Gastrocnemius medialis (tissue), 4 donors: ENCODE results near the gene ATP9A. TPM values are rescaled to one million over a fixed set of nuclear protein-coding genes. Genes with fewer than 3 reads are reported as not detected.
A peak's percentile ranks its signal among the peaks of the same experiment; 100 is the strongest.

Source experiments
- ATAC-seq, 2 donors: fragments of 150-250 bp; one replicate each; pipeline ENCODE4 v1.9.1; 2016
- DNase-seq, 2 donors: peaks; one replicate each; pipeline ENCODE4 v3.0.0-alpha.2; 2019
- H3K27ac ChIP-seq, 4 donors: fragments of 200-600 bp; sonication (generic); 1 replicate in 1 of 4; 2 replicates in 3 of 4; pipeline ENCODE4 v1.5.1; 2016 to 2018; ENCODE audit warnings: mild to moderate bottlenecking in 2 of 4, moderate library complexity in 1 of 4
- H3K27me3 ChIP-seq, 3 donors: fragments of 200-600 bp; sonication (generic) in 2 of 3; 1 replicate in 1 of 3; 2 replicates in 2 of 3; pipeline versions ENCODE4 v1.5.1 to v1.6.0; 2016 to 2019; ENCODE audit warnings: mild to moderate bottlenecking in 1 of 3, moderate library complexity in 1 of 3
- H3K36me3 ChIP-seq, 2 donors: fragments of 200-600 bp; sonication (generic) in 1 of 2; one replicate each; pipeline ENCODE4 v1.5.1; 2017 to 2018
- H3K4me1 ChIP-seq, 2 donors: fragments of 200-600 bp; sonication (generic) in 1 of 2; one replicate each; pipeline ENCODE4 v1.5.1; 2016 to 2017; ENCODE audit warnings: mild to moderate bottlenecking in 2 of 2
- H3K4me3 ChIP-seq, 4 donors: fragments of 200-600 bp; sonication (generic) in 3 of 4; 1 replicate in 1 of 4; 2 replicates in 3 of 4; pipeline ENCODE4 v1.5.1; 2016 to 2019; ENCODE audit warnings: mild to moderate bottlenecking in 2 of 4
- H3K9me3 ChIP-seq, 3 donors: fragments of 200-600 bp; sonication (generic) in 2 of 3; 1 replicate in 1 of 3; 2 replicates in 2 of 3; pipeline ENCODE4 v1.5.1; 2016 to 2019
- CTCF ChIP-seq, 5 experiments: fragments of 450-650 bp in 3 of 5; fragments of 200-600 bp in 2 of 5; sonication (generic) in 2 of 5; IDR thresholded peaks in 4 of 5; conservative IDR thresholded peaks in 1 of 5; 1 replicate in 4 of 5; 2 replicates in 1 of 5; pipeline ENCODE4 v1.5.1; 2016 to 2019; ENCODE audit warnings: antibody characterized with exemption in 5 of 5, mild to moderate bottlenecking in 3 of 5, moderate library complexity in 3 of 5
- POLR2A ChIP-seq, 2 donors: fragments of 450-650 bp; IDR thresholded peaks; one replicate each; pipeline ENCODE4 v1.6.1; 2017; ENCODE audit warnings: antibody characterized with exemption in 2 of 2, mild to moderate bottlenecking in 2 of 2, moderate library complexity in 2 of 2
- in situ Hi-C, 4 donors: fragments of 200-750 bp; cut with MboI; loops; one replicate each; pipeline versions ENCODE4 v1.15.0 to v1.8.0; 2017; ENCODE audit warnings: low sequenced_read_pairs in 4 of 4
- intact Hi-C: fragments of 100-400 bp; cut with DNase I; formaldehyde crosslinking; loops from one replicate; pipeline ENCODE4 v1.15.1; 2023; ENCODE audit warnings: low total_unique reads
- total RNA-seq, 4 donors: library from RNA; depleted of rRNA; stranded (reverse); fragments of >200 nt; gene quantifications; one replicate each; pipeline versions ENCODE4 v1.1.0 to v1.2.3, GENCODE V29; 2016

ATP9A gene
- total RNA-seq, 4 donors from 2014 or later: 11.8 to 34.8 (median 20.8) TPM

- TF ChIP-seq CTCF (IDR thresholded peaks at IDR 0.05 in 4 of 5, conservative IDR thresholded peaks at IDR 0.05 in 1 of 5) (no peak), POLR2A (IDR thresholded peaks at IDR 0.05) (no peak)
- H3K4me1 ChIP-seq: peaks cover 8 to 18% of the 10 kb centered on the region in 2 donors
- H3K9me3 ChIP-seq: no peaks in the 10 kb centered on the region
- ATAC-seq (no peak), DNase-seq (no peak)
- in situ Hi-C loops: no loop called here
- intact Hi-C loops: no loop called here
- no peaks in the 10 kb centered on the region for H3K27me3 ChIP-seq
- no peaks in the 10 kb centered on the region for H3K36me3 ChIP-seq
- H3K4me3 ChIP-seq: no peak overlapping the region
- no peak overlapping the region for H3K27ac ChIP-seq
Observed at GRCh38 chr20:51654495-51654894, 113.7 kb downstream of the ATP9A start.

- no peak for TF ChIP-seq POLR2A (IDR thresholded peaks at IDR 0.05)
- no peak for TF ChIP-seq CTCF (IDR thresholded peaks at IDR 0.05 in 4 of 5, conservative IDR thresholded peaks at IDR 0.05 in 1 of 5)
- intact Hi-C loops (no loop called here), in situ Hi-C loops (no loop called here)
- no peaks in the 10 kb centered on the region for H3K27me3 ChIP-seq
- H3K9me3 ChIP-seq: no peaks in the 10 kb centered on the region
- H3K27ac ChIP-seq: no peak overlapping the region
- H3K36me3 ChIP-seq: no peaks in the 10 kb centered on the region
- DNase-seq (no peak), ATAC-seq (no peak)
- no peak overlapping the region for H3K4me3 ChIP-seq
- H3K4me1 ChIP-seq: peaks cover 8 to 18% of the 10 kb centered on the region in 2 donors
Observed at GRCh38 chr20:51654060-51654459, 114.1 kb downstream of the ATP9A start.

- H3K9me3 ChIP-seq: no peaks in the 10 kb centered on the region
- H3K4me3 ChIP-seq: no peak overlapping the region
- H3K36me3 ChIP-seq: no peaks in the 10 kb centered on the region
- intact Hi-C loops: no loop called here
- peaks cover 8 to 18% of the 10 kb centered on the region in 2 donors for H3K4me1 ChIP-seq
- no peak for TF ChIP-seq POLR2A (IDR thresholded peaks at IDR 0.05)
- no peak for TF ChIP-seq CTCF (IDR thresholded peaks at IDR 0.05 in 4 of 5, conservative IDR thresholded peaks at IDR 0.05 in 1 of 5)
- in situ Hi-C loops: no loop called here
- no peak overlapping the region for H3K27ac ChIP-seq
- ATAC-seq (no peak), DNase-seq (no peak)
- H3K27me3 ChIP-seq: no peaks in the 10 kb centered on the region
Observed at GRCh38 chr20:51653226-51653625, 115.0 kb downstream of the ATP9A start.

GRCh38 chr20:51651921-51652549 lies 116.2 kb downstream of the ATP9A start:
- intact Hi-C loops: no loop called here
- no peaks in the 10 kb centered on the region for H3K9me3 ChIP-seq
- in situ Hi-C loops: no loop called here
- no peaks in the 10 kb centered on the region for H3K27me3 ChIP-seq
- peaks cover 8 to 18% of the 10 kb centered on the region in 2 donors for H3K4me1 ChIP-seq
- H3K27ac ChIP-seq: peak overlapping the region in 1 of 4 donors; percentile 26
- H3K4me3 ChIP-seq: no peak overlapping the region
- no peak for ATAC-seq
- H3K36me3 ChIP-seq: no peaks in the 10 kb centered on the region
- no peak for DNase-seq
- TF ChIP-seq CTCF (IDR thresholded peaks at IDR 0.05 in 4 of 5, conservative IDR thresholded peaks at IDR 0.05 in 1 of 5) (no peak), POLR2A (IDR thresholded peaks at IDR 0.05) (no peak)

GRCh38 chr20:51650685-51651134 lies 117.5 kb downstream of the ATP9A start:
- H3K4me3 ChIP-seq: no peak overlapping the region
- ATAC-seq (peak; percentile 33 to 57), DNase-seq (no peak)
- peaks cover 8 to 18% of the 10 kb centered on the region in 2 donors for H3K4me1 ChIP-seq
- no peak overlapping the region for H3K27ac ChIP-seq
- intact Hi-C loops: no loop called here
- no peaks in the 10 kb centered on the region for H3K27me3 ChIP-seq
- no peaks in the 10 kb centered on the region for H3K36me3 ChIP-seq
- H3K9me3 ChIP-seq: no peaks in the 10 kb centered on the region
- in situ Hi-C loops: no loop called here
- TF ChIP-seq POLR2A (IDR thresholded peaks at IDR 0.05): no peak
- no peak for TF ChIP-seq CTCF (IDR thresholded peaks at IDR 0.05 in 4 of 5, conservative IDR thresholded peaks at IDR 0.05 in 1 of 5)
